Measurements from ENCODE around the gene ZBTB39. TPM values are rescaled to one million over a fixed set of nuclear protein-coding genes. Genes with fewer than 3 reads are reported as not detected.
"Not testable (repeated sequence)": the region's sequence is repeated elsewhere in the genome, so short reads cannot be mapped to it uniquely, and the experiment has no call there.

ZBTB39 gene
- polyA plus RNA-seq, 1 donor from 2014 or later: 3.2 TPM

DNA sequence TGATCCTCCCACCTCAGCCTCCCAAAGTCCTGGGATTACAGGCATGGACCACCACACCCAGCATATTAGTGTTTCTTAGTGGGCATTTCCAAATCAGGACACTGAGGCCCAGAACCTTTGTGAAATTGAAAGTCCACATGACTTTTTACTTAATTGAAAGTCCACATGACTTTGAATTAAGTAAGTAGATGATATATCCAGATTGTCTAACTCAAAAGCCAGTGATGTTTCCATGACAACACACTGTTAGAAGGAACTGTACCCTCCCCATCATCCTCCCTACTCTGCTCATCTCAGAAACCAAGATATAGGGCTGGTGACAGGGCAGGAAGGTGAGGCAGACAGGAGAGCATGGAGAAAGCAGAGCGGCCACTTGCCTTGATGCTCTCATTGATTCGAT lies 36.3 kb upstream of the ZBTB39 start:
- Mint-ChIP-seq H3K4me1 (peaks cover 13 to 19% (median 16%) of the 10 kb centered on the region in 3 donors), H3K27ac (no peak overlapping the region), H3K4me3 (no peak overlapping the region), H3K9me3 (no peaks in the 10 kb centered on the region), H3K36me3 (no peaks in the 10 kb centered on the region), H3K27me3 (peaks cover 4% of the 10 kb centered on the region)

DNA sequence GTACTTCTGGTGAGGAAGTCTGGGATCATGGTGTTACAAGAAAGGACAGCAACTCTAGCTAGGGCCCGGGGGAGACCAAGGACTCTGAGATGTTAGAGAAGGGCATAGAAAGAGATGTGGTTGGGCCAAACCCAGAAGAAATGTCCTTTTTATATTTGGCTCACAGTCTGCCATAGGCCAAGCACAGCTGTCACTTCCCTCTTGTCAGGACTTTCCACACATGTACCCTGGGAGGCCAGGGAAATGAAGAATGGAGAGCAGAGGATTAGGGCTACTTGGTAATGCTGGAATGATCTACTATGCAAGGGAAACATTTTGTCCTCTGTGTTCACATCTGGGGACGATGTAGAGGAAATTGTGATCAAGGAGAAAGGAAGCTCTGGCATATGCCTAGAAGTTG lies 34.4 kb upstream of the ZBTB39 start:
- Mint-ChIP-seq H3K27me3 (no peaks in the 10 kb centered on the region), H3K27ac (no peak overlapping the region), H3K9me3 (no peaks in the 10 kb centered on the region), H3K4me1 (peaks cover 0 to 3% (median 0%) of the 10 kb centered on the region in 3 donors), H3K36me3 (no peaks in the 10 kb centered on the region), H3K4me3 (no peak overlapping the region)

DNA sequence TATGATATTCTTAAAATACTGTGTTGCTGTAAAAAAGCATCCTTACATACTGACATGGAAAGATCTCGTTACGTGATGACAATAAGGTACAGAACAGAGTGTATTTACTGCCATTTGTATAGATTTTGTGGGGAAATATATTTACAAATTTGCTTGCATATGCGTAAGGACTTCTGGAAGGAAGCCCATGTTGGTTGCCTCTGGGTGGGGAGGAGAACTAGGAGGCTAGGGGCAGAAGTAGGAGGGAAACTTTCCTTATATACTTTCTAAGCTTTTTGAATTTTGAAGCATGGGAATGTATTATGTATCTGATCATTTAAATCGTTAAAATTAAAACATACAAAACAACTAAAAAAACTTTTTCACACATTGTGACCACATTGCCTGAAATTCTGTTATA lies 33.9 kb upstream of the ZBTB39 start:
- peak overlapping the region in 1 of 3 donors; percentile 65 for H3K27ac Mint-ChIP-seq
- peaks cover 0 to 1% (median 0%) of the 10 kb centered on the region in 3 donors for H3K4me1 Mint-ChIP-seq
- no peaks in the 10 kb centered on the region for H3K36me3 Mint-ChIP-seq
- H3K4me3 Mint-ChIP-seq: no peak overlapping the region
- no peaks in the 10 kb centered on the region for H3K27me3 Mint-ChIP-seq
- H3K9me3 Mint-ChIP-seq: no peaks in the 10 kb centered on the region

DNA sequence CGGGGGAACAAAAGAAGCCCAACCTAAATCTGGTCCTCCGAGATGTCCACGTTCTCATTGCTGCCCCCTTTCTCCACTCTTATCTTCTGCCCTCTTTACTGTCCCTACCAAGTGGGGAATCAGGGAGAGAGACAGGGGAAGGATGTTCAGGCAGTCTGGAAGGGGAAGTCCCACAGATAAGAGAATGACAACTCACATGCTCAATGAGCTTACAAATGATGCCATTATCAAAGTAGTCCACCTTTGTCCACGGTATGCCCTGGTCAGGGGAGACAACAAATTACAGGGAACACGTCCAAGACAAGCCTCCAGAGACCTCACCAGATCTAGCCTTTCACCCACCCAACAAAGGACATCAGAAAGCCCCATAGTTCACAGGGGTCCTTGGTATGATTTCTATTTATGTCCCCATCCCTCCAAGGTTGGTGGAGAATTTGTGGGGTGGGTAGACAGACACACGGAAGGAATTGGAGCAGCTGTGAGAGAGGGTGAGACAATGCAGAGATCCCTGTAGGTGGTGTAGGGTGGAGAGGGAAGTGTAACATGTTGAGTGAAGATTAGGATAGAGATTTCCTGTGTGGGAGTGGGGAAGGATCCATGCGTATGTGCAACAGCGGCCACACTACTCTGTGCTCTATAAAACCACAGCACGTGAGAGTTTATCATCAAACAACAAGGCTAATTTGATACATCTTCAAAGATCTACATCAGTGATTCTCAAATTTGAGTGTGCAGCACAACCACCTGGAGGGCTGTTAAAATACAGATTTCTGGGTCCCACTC lies 32.9 kb upstream of the ZBTB39 start:
- H3K27me3 Mint-ChIP-seq: no peaks in the 10 kb centered on the region
- H3K36me3 Mint-ChIP-seq: no peaks in the 10 kb centered on the region
- H3K27ac Mint-ChIP-seq: no peak overlapping the region
- H3K4me1 Mint-ChIP-seq: no peaks in the 10 kb centered on the region
- no peaks in the 10 kb centered on the region for H3K9me3 Mint-ChIP-seq
- H3K4me3 Mint-ChIP-seq: no peak overlapping the region

DNA sequence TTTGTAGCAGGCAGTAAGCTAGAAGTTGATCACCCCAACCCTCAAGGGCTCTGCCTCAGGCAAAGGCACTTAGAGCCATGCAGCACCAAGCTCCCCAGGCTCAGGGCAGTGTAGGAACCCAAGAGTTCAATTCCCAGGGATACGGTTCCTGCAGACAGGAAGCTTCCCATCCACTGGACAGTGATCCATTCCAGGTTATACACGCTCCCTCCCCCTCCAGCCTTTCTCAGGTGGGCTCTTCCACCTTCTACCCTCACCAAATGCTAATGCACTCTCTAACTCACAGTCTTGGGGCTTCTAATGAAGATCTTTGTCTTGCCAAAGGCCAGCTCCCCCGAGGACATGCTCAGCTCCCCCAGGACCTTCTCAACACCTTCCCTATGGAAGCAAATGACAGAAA lies 30.9 kb upstream of the ZBTB39 start:
- H3K9me3 Mint-ChIP-seq: no peaks in the 10 kb centered on the region
- no peak overlapping the region for H3K27ac Mint-ChIP-seq
- H3K4me3 Mint-ChIP-seq: no peak overlapping the region
- H3K27me3 Mint-ChIP-seq: no peaks in the 10 kb centered on the region
- no peaks in the 10 kb centered on the region for H3K36me3 Mint-ChIP-seq
- H3K4me1 Mint-ChIP-seq: no peaks in the 10 kb centered on the region

DNA sequence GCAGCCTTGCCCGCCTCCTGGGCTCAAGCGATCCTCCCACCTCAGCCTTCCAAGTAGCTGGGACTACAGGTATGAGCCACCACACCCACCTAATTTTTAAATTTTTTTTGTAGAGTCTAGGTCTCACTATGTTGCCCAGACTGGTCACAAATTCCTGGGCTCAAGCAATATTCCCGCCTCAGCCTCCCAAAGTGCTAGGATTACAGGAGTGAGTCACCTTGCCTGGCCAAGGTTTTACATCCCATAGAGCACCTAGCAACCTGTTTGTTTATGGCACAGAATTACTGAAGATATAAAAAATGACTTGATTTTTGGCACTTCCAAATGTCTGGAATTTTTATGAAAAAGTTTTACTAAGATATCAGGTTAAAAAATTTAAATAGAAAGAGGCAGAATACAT lies 27.1 kb upstream of the ZBTB39 start:
- Mint-ChIP-seq H3K36me3 (no peaks in the 10 kb centered on the region), H3K4me1 (peaks cover 7 to 11% (median 7%) of the 10 kb centered on the region in 3 donors), H3K4me3 (no peak overlapping the region), H3K27ac (no peak overlapping the region), H3K9me3 (no peaks in the 10 kb centered on the region), H3K27me3 (no peaks in the 10 kb centered on the region)

DNA sequence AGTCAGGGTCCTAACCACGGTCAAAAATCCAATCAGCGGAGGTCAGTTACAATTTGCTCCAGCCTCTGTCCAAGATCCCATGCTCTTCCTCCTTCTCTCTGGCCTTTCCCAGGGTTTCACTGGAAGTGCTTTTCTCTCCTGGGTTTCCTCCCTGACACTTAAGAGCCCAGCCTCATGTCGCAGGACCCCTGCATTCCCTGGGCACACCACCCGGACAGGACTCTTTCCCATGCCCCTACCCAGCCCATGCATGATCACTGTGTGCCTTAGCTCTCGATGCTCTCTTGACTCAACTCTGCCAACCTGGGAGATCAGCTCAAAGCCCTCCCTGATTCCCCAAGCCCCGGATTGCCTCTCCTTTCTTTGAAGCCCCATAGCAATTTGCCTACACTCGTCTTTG lies 25.4 kb upstream of the ZBTB39 start:
- Mint-ChIP-seq H3K9me3 (no peaks in the 10 kb centered on the region), H3K4me3 (no peak overlapping the region), H3K27me3 (no peaks in the 10 kb centered on the region), H3K36me3 (no peaks in the 10 kb centered on the region), H3K27ac (peak overlapping the region in 1 of 3 donors; percentile 13), H3K4me1 (peaks cover 7 to 15% (median 8%) of the 10 kb centered on the region in 3 donors)

DNA sequence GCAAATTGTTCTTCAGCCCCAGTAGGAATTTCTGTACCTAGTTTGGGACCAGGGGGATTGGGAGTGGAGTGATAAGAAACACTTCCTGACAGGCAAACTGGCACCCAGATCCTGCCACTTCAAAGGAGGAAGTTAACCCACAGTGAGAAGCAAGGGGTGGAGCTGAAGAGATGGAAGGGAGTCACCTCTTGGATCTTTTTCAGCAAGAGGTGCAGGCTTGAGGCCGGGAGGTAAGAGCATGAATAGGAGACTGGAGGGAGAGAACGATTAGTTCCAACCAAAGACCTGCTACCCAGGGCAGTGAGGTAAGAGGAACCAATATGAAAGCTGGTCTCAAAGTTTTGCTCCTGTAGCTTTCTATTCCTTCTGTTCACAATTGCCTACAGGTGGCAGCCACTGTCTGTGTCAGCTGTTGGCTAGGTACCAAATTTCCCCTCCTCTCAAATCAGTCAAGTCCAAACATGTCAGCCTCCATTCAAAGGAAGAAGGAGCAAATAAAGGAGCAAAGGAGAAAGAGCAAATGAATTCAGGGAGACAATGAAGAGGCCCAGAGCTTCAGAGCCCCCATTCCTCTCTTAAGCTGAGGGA lies 24.9 kb upstream of the ZBTB39 start:
- Mint-ChIP-seq H3K27me3 (no peaks in the 10 kb centered on the region), H3K4me3 (peak overlapping the region in 2 of 4 donors; percentile 43 to 77), H3K27ac (no peak overlapping the region), H3K9me3 (no peaks in the 10 kb centered on the region), H3K4me1 (peaks cover 7 to 15% (median 8%) of the 10 kb centered on the region in 3 donors), H3K36me3 (no peaks in the 10 kb centered on the region)

DNA sequence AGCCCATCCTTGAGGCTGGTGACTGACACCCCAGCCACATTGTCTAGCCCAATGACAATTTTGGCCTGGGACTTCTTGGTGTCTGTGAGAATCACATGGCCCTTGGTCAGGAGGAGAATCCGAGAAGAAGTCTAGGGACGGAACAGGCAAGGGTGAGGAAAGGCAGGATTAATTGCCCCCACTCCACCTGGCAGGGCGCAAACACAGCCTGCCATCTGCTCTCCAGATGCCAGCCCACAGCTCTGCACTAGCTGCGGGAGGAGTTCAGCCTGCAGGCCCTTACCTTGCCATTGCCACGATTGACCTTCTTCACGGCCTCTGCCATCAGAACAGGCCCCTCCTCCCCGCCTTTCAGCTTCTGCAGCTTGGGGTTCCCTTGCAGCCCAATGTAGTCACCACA lies 23.1 kb upstream of the ZBTB39 start:
- no peaks in the 10 kb centered on the region for H3K9me3 Mint-ChIP-seq
- H3K4me3 Mint-ChIP-seq: no peak overlapping the region
- no peaks in the 10 kb centered on the region for H3K27me3 Mint-ChIP-seq
- H3K27ac Mint-ChIP-seq: no peak overlapping the region
- H3K4me1 Mint-ChIP-seq: peaks cover 7 to 15% (median 8%) of the 10 kb centered on the region in 3 donors
- no peaks in the 10 kb centered on the region for H3K36me3 Mint-ChIP-seq

DNA sequence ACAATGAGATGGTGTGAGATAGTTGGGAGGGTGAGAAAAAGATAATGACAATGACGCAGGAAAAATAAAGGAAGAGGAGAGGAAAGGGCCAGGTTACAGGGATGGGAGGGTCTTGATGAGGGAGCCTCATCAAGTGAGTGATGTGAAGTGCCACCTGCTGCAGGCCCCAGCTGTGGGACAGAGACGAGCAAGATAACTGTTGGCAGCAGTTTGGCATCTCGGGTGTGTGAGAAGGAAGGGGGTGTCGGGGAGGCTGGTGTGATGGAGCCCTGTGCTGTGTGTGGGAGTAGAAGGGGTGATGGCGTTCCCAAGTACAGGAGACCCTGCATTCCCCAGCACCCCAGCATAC lies 21.4 kb upstream of the ZBTB39 start:
- Mint-ChIP-seq H3K27ac (peak overlapping the region in 1 of 3 donors; percentile 11), H3K9me3 (no peaks in the 10 kb centered on the region), H3K27me3 (no peaks in the 10 kb centered on the region), H3K36me3 (no peaks in the 10 kb centered on the region), H3K4me3 (no peak overlapping the region), H3K4me1 (peaks cover 7 to 15% (median 8%) of the 10 kb centered on the region in 3 donors)

DNA sequence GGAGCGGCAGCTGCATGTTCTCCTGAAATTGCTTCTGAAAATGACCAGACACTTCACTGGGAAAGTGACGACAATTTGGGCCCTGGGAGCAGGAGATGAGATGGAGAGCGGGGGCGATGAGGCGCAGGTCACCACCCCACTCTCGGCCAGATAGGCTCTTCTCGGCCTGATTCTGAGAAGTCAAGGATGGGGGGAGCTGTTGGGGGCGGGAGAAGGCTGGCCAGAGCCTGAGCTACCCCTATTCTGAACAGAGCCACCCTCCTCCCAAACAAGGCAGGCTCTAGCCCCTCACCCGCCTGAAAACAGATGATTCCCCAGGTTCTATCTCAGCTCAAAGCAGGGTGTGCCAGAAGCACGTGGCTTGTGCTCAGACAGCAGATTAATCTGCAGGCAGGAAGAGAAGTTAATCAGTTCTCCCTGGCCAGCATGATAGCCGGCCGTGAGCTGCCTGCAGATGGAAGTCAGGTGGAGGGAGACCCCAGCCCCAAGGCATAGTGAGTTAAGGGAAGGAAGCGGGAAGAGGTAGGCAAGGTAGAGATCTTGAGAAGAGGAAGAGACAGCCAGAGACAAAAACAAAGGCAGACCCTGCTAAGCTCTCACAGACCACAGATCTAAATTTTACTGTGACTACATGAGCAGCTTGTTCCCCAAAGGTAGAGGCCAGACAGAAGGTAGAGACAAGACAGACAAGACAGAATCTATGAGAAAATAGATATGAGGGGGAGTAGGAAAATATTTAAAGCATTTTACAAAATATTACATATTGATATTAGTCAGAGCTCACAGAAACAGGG lies 20.9 kb upstream of the ZBTB39 start:
- Mint-ChIP-seq H3K27ac (peak overlapping the region in 1 of 3 donors; percentile 11), H3K4me3 (no peak overlapping the region), H3K36me3 (no peaks in the 10 kb centered on the region), H3K9me3 (no peaks in the 10 kb centered on the region), H3K4me1 (peaks cover 7 to 15% (median 8%) of the 10 kb centered on the region in 3 donors), H3K27me3 (no peaks in the 10 kb centered on the region)

DNA sequence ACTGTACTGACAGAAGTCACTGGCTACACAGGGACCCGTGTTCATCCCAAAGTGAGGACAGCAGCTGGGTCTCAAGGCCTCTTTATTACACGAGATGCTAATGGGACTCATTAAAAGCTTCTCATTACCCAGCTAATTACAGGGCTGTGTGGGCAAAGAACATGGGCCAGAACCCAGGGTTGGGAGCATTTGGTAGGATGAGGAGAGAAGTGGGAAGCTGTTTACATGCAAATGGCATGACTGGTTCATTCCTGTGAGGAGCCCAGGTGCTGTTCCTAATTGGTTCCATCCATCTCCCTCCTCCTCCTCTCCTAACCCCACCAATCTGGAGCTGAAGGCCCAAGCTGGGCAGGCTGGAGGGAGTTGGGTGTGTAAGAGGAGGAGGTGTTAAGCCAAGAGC lies 18.9 kb upstream of the ZBTB39 start:
- Mint-ChIP-seq H3K4me1 (peaks cover 0 to 6% (median 3%) of the 10 kb centered on the region in 3 donors), H3K27ac (no peak overlapping the region), H3K27me3 (no peaks in the 10 kb centered on the region), H3K9me3 (no peaks in the 10 kb centered on the region), H3K36me3 (no peaks in the 10 kb centered on the region), H3K4me3 (no peak overlapping the region)

DNA sequence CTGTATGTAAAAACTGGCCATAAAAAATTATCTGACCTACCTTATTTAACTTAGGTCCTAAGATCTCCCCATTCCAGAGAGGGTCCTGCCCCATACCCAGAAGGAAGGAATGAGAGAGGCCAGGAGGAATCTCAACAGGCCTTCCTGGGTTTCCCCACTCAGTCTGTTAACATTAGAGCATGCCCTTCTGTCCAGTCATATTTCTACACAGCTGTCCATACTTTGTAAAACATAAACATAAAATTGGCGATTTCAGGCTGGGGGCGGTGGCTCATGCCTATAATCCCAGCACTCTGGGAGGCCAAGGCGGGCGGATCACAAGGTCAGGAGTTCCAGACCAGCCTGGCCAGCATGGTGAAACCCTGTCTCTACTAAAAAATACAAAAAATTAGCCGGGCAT lies 16.0 kb upstream of the ZBTB39 start:
- H3K9me3 Mint-ChIP-seq, H3K27me3 Mint-ChIP-seq, H3K4me1 Mint-ChIP-seq, H3K4me3 Mint-ChIP-seq, H3K36me3 Mint-ChIP-seq: not testable (repeated sequence)
- peak overlapping the region in 1 of 3 donors; percentile 67 for H3K27ac Mint-ChIP-seq

DNA sequence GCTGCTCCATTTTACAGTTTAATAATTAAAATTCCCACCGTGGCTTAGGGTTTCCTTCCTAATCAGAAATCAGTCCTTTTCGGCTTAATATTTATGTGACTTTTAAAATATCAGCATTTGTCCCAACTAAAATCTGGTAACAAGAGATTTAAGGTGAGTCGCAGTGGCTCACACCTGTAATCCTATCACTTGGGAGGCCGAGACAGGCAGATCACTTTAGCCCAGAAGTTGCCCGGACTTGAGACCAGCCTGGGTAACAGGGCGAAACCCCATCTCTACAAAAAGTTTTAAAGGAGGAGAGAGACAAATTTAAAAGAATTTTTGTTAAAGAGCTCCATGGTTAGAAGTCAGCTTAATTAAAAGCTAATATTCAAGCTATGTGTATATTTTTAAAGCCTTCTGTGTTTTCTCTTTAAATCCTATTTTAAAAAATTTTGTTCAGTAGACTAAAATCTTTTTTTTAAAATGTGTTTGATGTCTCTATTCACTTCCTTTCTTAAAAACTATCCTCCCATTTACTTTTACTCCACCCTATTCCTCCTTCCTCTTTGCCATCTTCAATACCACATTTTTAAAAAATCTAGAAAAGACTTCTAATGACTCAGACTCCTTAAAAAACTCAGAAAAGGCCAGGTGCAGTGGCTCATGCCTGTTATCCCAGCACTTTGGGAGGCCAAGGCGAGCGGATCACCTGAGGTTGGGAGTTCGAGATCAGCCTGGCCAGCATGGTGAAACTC lies 13.8 kb upstream of the ZBTB39 start:
- peaks cover 0 to 4% (median 2%) of the 10 kb centered on the region in 3 donors for H3K4me1 Mint-ChIP-seq
- H3K36me3 Mint-ChIP-seq: no peaks in the 10 kb centered on the region
- peak overlapping the region in 1 of 3 donors; percentile 12 for H3K27ac Mint-ChIP-seq
- no peak overlapping the region for H3K4me3 Mint-ChIP-seq
- no peaks in the 10 kb centered on the region for H3K9me3 Mint-ChIP-seq
- H3K27me3 Mint-ChIP-seq: no peaks in the 10 kb centered on the region

DNA sequence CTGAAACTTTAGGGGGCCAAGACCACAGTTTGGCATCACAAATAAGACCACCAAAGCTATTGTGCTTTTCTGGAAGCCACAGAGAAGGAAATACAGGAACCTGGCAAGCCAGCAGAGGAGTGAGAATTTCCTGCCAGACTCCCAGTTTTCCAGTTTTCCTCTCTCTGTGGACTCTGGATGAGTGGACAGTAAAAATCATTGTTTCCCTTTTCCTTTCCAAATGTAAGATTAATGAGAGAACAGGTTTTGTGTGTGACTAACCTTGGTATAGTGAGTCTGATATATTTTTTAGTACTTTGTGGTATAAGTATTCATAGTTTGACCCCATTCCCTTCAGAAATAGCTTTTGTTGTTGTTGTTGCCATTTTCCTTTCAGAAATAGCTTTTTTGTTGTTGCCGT lies 12.6 kb upstream of the ZBTB39 start:
- no peaks in the 10 kb centered on the region for H3K36me3 Mint-ChIP-seq
- peak overlapping the region in 1 of 3 donors; percentile 49 for H3K27ac Mint-ChIP-seq
- H3K9me3 Mint-ChIP-seq: no peaks in the 10 kb centered on the region
- H3K4me3 Mint-ChIP-seq: no peak overlapping the region
- peaks cover 3% of the 10 kb centered on the region for H3K27me3 Mint-ChIP-seq
- peaks cover 0 to 4% (median 2%) of the 10 kb centered on the region in 3 donors for H3K4me1 Mint-ChIP-seq

Measured in IgD-negative memory B cell (primary cell).